ENCODE results near the gene TRIM39. TPM values are rescaled to one million over a fixed set of nuclear protein-coding genes. Genes with fewer than 3 reads are reported as not detected.
A peak's percentile ranks its signal among the peaks of the same experiment; 100 is the strongest.

Gene TRIM39
- total and polyA plus RNA-seq, 9 of the 15 experiments (the other 6 are each of a cell fraction or from before 2014, with no cell fraction given), result 5.6 to 17.7 (median 12.8) TPM

DNA sequence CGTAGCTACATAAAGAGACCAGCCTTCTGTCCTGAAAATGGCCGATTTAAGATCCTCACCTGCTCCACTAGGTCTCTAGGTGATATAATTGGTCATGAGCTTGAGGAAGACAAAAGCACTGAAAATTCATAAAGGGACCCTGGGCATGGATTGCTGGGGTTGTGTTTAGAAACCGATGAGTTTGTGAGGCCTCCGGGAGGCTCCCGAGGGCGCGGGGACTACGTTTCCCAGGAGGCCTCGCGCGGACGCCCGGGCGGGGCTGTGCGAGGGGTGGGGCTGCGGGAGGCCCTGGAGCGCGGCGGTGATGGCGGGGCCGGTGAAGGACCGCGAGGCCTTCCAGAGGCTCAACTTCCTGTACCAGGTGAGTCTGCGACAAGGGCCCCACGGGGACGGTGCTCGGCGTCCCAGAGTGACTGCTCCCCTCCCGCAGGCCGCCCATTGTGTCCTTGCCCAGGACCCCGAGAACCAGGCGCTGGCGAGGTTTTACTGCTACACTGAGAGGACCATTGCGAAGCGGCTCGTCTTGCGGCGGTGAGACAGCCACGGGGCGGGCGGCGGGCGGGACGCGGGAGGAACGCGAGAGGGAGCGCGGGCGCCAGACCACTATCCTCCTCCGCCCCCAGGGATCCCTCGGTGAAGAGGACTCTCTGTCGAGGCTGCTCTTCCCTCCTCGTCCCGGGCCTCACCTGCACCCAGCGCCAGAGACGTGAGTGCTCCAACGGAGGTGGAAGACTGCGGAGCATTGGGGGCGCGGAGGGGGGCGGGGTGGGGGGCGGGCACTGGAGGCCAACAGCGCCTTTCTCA lies 18.3 kb downstream of the TRIM39 start, which contains the start of gene RPP21 (continued):
- peak in 1 of 2 experiments; percentile 85; a peak in 2 of 4 replicates for TF ChIP-seq TEAD1 (CRISPR knock-in tag; IDR thresholded peaks at IDR 0.05)
- peak; percentile 81; the same call in 1 of the 2 replicates for TF ChIP-seq FOXJ2 (tag; IDR thresholded peaks at IDR 0.05)
- TF ChIP-seq FUS (optimal IDR thresholded peaks at IDR 0.05; ENCODE audit: low read depth, low read length), result no peak
- no peak for TF ChIP-seq RBM25 (IDR thresholded peaks at IDR 0.05; ENCODE audit: low read depth, low read length, severe bottlenecking)
- TF ChIP-seq ZNF146 (CRISPR knock-in tag; IDR thresholded peaks at IDR 0.05; ENCODE audit: unreplicated experiment), result no peak
- peak; percentile 77; the same call in 1 of the 2 replicates for TF ChIP-seq KDM2B (CRISPR knock-in tag; IDR thresholded peaks at IDR 0.05)
- no peak for TF ChIP-seq NCOA2 (IDR thresholded peaks at IDR 0.05; ENCODE audit: partially characterized antibody in 2 of 2)
- TF ChIP-seq, protein P1, sequence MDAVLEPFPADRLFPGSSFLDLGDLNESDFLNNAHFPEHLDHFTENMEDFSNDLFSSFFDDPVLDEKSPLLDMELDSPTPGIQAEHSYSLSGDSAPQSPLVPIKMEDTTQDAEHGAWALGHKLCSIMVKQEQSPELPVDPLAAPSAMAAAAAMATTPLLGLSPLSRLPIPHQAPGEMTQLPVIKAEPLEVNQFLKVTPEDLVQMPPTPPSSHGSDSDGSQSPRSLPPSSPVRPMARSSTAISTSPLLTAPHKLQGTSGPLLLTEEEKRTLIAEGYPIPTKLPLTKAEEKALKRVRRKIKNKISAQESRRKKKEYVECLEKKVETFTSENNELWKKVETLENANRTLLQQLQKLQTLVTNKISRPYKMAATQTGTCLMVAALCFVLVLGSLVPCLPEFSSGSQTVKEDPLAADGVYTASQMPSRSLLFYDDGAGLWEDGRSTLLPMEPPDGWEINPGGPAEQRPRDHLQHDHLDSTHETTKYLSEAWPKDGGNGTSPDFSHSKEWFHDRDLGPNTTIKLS (IDR thresholded peaks at IDR 0.05; ENCODE audit: borderline replicate concordance, low read depth), result peak; percentile 54; the same call in 1 of the 2 replicates
- TF ChIP-seq ZNF668 (CRISPR knock-in tag; IDR thresholded peaks at IDR 0.05), result no peak
- no peak for TF ChIP-seq DDX20 (tag; IDR thresholded peaks at IDR 0.05; ENCODE audit: low read depth)
- TF ChIP-seq, protein P2, sequence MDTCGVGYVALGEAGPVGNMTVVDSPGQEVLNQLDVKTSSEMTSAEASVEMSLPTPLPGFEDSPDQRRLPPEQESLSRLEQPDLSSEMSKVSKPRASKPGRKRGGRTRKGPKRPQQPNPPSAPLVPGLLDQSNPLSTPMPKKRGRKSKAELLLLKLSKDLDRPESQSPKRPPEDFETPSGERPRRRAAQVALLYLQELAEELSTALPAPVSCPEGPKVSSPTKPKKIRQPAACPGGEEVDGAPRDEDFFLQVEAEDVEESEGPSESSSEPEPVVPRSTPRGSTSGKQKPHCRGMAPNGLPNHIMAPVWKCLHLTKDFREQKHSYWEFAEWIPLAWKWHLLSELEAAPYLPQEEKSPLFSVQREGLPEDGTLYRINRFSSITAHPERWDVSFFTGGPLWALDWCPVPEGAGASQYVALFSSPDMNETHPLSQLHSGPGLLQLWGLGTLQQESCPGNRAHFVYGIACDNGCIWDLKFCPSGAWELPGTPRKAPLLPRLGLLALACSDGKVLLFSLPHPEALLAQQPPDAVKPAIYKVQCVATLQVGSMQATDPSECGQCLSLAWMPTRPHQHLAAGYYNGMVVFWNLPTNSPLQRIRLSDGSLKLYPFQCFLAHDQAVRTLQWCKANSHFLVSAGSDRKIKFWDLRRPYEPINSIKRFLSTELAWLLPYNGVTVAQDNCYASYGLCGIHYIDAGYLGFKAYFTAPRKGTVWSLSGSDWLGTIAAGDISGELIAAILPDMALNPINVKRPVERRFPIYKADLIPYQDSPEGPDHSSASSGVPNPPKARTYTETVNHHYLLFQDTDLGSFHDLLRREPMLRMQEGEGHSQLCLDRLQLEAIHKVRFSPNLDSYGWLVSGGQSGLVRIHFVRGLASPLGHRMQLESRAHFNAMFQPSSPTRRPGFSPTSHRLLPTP (IDR thresholded peaks at IDR 0.05; ENCODE audit: borderline replicate concordance, extremely low read depth, insufficient read length), result no peak
- no peak for TF ChIP-seq FOXK2 (conservative IDR thresholded peaks at IDR 0.05 in 1 of 2, IDR thresholded peaks at IDR 0.05 in 1 of 2; ENCODE audit: low read depth in 2 of 2)
- TF ChIP-seq FOXA1 (IDR thresholded peaks at IDR 0.05; ENCODE audit: borderline replicate concordance), result no peak
- TF ChIP-seq, protein P3, sequence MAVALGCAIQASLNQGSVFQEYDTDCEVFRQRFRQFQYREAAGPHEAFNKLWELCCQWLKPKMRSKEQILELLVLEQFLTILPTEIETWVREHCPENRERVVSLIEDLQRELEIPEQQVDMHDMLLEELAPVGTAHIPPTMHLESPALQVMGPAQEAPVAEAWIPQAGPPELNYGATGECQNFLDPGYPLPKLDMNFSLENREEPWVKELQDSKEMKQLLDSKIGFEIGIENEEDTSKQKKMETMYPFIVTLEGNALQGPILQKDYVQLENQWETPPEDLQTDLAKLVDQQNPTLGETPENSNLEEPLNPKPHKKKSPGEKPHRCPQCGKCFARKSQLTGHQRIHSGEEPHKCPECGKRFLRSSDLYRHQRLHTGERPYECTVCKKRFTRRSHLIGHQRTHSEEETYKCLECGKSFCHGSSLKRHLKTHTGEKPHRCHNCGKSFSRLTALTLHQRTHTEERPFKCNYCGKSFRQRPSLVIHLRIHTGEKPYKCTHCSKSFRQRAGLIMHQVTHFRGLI (CRISPR knock-in tag; IDR thresholded peaks at IDR 0.05), result no peak
- no peak for TF ChIP-seq MTA2 (IDR thresholded peaks at IDR 0.05; ENCODE audit: low read depth)
- peak; percentile 99 for TF ChIP-seq POLR2G (IDR thresholded peaks at IDR 0.05; ENCODE audit: low read depth, low read length)
- TF ChIP-seq HIVEP1 (CRISPR knock-in tag; IDR thresholded peaks at IDR 0.05), result 0 out of 2 replicates have a peak, but pooled peaks have one; percentile 9
- no peak for TF ChIP-seq GABPB2 (CRISPR knock-in tag; conservative IDR thresholded peaks at IDR 0.05)
- TF ChIP-seq XRCC5 (IDR thresholded peaks at IDR 0.05; ENCODE audit: low read depth, low read length), result no peak
- TF ChIP-seq SMAD2 (IDR thresholded peaks at IDR 0.05; ENCODE audit: low read depth, low read length), result no peak
